Brain pericyte (primary cell): ENCODE results near the gene ZSCAN22.
"Not testable (repeated sequence)": the region's sequence is repeated elsewhere in the genome, so short reads cannot be mapped to it uniquely, and the experiment has no call there.

ENCODE experiments used
- DNase-seq: peaks from one replicate; pipeline ENCODE4 v3.0.0-alpha.2; 2012; ENCODE audit warnings: low read depth, low spot score

Gene ZSCAN22

DNA sequence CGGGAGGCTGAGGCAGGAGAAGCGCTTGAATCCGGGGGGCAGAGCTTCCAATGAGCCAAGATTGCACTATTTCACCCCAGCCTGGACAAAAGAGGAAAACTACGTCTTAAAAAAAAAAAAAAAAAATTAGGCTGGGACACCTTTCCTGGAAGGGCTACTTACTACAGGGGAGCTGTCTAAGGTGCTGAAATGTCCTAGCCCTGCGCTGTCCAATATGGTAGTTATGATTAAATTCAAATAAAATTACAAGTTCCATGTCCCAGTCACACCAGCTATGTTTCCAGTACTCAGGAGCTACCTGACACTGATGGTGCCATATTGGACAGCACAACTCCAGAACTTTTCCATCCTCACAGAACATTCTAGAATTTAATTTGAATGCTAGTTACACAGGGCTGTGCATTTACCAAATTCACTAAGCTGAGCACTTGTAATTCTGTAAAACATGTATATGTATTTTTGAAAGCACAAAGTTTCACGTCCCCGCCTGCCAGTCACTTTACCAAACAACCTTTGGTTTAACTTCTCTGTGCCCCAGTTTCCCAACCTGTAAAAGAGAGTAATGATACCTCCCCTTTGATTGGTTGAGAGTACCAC lies 9.2 kb upstream of the ZSCAN22 start:
- no peak for DNase-seq

DNA sequence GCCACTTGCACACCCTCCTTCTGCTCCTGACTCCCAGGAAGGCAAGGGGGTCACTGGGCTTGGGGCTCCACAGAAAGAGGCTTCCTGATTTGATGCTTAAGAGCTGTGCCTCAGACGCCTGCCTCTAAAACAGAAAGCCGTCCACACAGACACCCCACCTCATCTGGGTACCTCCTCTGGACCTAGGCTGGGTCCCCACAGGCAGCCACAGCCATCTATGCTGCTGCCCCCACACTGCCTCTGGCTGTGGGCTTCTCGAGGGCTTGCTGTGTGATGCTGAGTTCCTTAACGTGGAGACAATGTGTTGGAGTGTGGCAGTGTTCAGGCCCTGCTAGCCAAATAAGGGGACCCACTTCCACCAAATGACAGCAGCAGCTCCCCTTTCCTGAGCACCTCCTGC lies 8.5 kb upstream of the ZSCAN22 start:
- DNase-seq: no peak

DNA sequence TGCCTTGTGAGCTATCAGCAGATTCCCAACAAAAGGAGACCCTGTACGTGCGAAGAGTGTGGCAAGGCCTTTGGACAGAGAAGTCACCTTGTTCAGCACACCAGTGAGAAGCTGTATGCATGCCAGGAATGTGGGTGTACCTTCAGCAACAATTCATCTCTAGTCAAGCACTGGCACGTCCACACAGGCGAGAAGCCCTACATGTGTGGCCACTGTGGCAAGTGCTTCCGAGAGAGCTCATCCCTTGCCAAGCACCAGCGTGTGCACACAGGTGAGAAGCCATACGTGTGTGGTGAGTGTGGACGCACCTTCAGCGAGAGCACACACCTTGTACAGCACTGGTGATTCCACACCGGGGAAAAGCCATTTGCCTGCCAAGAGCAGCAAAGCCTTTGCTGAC lies 7.6 kb upstream of the ZSCAN22 start:
- DNase-seq: no peak

DNA sequence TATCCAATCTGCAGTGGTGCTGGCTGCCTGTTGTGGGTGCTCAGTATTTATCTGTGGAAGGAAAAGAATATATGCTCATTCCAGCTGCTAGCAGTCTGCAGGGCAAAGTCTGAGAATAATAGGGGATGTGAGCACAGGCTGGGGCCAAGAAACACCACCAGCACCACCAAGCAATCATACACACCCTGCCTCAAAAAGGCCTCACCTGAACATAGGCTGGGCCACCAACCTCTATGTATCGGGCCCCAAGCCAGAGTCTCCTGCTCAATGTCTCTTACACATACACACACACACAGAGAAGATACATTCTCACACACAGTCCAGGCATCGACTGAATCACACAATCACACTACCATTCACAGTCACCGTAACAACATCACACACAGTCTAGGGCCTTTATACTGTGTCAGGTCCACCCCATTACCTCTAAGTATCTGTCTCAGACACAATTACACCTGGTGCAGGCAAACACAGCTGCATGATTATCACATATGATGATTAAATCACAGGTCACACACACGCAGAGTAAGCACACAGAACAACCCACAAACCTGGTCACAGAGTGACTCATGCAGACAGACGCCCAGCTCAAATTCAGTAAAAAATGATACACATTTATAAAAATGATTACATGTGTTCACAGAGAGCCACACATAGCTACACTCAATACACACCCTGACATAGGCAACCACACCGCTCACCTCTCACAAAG lies 1.3 kb upstream of the ZSCAN22 start:
- no peak for DNase-seq

DNA sequence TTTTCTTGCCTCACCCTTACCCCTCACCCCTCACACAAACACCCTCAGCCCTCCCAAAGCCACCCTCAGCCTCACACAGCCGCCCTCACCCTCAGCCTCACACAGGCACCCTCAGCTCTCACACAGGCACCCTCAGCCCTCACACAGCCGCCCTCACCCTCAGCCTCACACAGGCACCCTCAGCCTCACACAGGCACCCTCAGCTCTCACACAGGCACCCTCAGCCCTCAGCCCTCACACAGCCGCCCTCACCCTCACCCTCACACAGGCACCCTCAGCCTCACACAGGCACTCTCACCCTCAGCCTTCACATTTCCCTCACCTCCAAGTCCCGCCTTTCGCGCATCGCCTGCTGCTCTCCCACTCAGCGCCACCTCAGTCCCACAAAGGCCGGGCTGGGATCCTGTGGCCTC lies 287 bp upstream of the ZSCAN22 start:
- no peak for DNase-seq

DNA sequence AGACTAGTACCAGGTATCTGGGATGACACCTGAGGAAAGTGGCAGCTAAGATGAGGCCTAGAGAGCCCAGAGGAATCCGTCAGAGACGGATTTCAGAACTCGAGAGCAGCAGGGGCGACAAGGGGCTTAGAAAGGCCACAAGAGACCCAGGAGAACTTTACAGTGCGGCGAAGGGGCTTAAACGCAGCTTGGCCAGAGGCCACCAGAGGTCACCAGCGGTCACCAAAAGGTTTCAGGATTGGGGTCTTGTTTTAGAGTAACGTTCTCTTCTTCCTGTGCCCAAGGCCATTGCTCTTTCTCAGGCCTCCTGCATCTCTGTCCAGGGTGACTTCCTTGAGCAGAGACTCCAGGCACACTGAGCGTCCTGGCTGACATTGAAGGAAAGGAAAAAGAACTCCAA lies 2.2 kb downstream of the ZSCAN22 start:
- DNase-seq: no peak

DNA sequence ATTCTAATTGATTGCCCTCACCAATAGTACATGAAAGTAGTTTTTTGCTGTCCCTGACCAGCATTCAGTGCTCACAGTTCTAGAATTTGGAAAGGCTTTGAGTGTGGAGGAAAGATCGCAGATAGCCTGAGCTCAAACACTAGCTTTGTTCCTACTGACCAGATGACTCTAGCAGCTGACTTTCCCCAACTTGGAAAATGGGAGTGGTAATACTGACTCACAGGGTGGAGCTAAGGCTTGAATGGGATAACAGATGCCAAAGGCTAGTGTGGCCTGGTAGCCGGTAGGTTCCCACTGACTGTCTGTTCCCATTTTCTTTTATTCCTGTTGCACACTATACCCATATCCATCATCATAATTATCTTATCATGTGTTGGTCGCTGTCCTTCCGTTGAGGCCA lies 3.7 kb downstream of the ZSCAN22 start:
- DNase-seq: no peak

DNA sequence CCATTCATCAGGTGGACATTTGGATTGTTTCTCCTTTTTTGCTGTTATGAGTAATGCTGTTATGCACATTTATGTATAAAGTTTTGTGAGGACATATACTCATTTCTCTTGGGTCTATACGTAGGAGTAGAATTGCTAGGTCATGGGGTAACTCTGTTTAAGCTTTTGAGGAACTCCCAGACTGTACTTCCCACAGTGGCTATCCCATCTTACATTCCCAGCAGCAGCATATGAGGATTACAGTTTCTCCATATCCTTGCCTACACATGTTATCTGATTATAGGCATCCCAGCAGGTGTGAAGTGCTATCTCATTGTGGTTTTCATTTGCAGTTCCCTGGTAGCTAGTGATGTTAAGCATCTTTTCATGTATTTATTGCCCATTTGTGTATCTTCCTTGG lies 5.9 kb downstream of the ZSCAN22 start:
- no peak for DNase-seq

DNA sequence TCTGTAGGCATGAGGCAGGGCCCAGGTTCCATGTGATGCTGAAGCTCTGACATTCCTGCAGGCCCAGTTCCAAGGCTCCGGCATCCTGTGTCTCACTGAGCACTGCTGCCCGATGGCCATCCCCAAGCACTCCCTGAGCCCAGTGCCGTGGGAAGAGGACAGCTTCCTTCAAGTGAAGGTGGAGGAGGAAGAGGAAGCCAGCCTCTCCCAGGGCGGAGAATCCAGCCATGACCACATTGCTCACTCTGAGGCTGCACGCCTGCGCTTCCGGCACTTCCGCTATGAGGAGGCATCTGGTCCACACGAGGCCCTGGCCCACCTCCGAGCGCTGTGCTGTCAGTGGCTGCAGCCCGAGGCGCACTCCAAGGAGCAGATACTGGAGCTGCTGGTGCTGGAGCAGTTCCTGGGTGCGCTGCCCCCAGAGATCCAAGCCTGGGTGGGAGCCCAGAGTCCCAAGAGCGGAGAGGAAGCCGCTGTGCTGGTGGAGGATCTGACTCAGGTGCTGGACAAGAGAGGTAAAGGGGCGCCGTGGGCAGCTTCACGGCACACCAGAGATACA lies 8.0 kb downstream of the ZSCAN22 start:
- DNase-seq: no peak

DNA sequence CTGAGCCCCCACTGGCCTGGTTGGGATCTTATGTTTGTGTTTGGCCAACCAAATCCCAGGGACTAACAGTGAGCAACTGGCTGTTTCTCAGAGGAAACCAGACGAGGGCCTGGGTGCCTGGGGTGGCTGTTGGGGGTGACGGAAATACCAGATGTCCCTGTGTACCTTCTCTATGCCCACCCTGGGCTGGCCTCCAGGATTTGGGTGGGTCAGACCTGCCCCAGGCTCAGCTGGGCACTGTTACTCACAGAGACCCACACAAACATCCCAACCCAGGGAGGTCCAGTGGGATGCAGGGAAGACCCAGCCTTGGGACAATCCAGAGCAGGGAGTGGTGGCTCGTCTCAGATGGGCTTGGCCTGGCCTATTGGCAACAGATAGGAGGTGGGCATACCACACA lies 8.8 kb downstream of the ZSCAN22 start:
- no peak for DNase-seq

DNA sequence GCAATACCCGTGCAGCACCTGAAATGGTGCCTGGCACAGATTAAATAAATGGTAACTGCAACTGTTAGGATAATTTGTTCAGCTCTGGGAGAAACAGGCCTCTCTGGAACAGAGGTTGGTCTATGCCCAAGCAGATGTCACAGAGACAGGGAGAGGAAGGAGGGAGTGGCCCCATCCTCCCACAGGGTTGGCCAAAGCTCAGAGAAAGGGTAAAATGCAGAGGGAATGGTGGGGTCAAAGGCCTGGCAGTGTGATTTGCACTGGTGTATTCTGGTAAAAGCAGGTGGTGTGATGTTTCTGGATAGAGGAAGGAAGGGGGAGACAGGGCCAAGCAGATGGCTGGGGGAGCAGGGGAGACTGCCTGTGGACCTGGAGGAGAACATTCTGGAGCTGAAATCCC lies 9.4 kb downstream of the ZSCAN22 start:
- DNase-seq: no peak

DNA sequence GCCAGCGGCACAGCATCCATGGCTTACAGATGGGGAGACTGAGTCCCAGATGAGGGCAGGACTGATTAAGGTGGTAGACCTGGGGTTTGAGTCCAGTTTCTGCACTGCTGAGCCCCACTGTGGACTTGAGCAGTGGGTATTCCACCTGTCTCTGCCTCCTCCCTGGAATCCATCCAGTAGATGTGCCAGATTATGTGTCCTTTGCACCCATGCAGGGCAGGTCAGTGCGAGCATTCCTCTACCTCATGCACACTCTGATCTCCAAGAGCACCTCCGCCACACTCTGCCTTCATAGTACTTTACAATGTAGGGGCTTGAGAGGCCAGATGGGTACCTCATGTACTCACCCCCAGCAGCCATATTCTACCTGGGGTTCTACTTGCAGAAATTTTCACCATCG lies 10.0 kb downstream of the ZSCAN22 start:
- no peak for DNase-seq

DNA sequence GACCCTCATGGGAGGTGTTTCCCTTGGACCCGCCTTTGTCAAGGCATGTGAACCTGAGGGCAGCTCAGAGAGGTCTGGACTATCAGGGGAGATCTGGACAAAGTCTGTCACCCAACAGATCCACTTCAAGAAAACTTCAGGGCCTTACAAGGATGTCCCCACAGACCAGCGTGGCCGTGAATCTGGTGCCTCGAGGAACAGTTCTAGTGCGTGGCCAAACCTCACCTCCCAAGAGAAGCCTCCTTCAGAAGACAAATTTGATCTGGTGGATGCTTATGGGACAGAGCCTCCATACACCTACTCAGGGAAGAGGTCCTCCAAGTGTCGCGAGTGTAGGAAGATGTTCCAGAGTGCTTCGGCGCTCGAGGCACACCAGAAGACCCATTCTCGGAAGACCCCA lies 11.5 kb downstream of the ZSCAN22 start:
- DNase-seq: no peak

DNA sequence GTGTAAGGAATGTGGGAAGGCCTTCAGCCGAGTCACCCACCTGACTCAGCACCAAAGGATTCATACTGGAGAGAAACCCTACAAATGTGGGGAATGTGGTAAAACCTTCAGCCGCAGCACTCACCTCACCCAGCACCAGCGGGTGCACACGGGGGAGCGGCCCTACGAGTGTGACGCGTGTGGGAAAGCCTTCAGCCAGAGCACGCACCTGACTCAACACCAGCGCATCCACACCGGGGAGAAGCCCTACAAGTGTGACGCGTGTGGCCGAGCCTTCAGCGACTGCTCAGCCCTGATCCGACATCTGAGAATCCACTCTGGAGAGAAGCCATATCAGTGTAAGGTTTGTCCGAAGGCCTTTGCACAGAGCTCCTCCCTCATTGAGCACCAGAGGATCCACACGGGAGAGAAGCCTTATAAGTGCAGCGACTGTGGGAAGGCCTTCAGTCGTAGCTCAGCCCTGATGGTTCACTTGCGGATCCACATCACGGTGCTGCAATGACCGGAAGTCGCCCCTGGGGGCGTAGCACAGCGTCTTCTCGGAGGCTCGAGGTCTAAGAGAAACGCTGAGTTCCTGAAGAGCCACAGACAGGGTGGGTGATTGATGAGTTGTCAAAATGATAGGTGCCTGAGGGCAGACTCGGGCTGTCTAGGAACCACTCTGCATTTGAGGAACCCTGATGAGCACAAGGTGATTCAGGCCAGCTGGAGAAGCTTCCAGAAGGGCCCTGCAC lies 12.2 kb downstream of the ZSCAN22 start:
- DNase-seq: no peak

DNA sequence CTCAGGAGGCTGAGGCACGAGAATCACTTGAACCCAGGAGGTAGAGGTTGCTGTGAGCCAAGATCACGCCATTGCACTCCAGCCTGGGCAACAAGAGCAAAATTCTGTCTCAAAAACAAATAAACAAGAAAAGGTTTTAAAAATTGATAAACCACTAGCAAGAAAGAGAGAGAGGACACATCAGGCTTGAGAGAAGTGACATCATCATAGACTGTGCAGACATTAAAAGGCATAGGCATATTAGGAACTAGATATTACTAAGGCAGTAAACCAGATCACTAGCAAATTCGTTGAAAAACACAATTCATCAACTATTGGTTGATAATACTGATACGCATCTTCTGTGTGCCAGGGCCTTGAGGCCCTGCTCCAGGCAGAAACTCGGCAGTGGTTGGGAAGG lies 18.8 kb downstream of the ZSCAN22 start:
- DNase-seq: no peak

DNA sequence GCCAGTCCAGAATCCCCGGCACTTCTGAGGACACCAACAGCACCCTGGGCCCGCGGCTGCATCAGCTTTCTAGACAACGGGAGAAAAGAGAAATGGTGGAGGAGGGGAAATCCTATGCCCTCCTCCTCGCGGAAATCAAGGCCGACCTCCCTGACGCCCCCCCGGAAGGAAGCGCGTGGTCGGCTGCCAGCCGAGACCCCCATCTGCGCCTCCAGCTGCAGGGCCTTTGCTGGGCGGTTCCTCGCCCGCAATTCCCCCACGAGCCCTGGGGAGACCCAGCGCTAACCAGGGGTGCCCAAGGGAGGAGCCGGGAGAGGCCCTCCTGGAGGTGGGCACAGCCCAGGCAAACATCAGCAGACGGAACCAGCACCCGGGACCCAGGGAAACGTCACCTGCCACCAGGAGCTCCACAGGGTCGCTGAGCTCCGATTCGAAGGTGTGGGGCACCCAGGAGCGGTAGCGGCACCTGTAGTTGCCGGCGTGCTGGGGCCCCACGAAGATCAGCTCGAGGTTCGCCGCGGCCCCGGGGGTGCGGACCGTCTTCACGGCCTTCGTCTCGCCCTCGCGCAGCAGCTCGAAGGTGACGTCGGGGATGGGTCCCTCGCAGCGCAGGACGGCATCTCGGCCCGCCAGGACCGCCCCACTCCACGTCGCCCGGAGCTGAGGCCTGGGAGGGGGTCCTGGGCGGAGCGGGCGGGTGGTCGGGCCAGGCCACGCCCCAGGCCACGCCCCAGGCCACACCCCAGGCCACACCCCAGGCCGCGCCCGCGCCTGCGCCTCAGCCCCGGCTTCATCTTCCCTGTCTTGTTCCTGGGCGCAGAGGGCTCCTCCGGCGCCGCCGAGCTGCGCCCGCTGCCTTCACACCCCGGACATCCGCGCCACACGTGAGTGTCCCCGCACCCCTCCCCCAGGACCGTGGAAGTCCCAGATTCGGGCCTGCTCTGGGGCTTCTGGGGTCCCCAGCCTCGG lies 20.5 kb downstream of the ZSCAN22 start:
- no peak for DNase-seq

DNA sequence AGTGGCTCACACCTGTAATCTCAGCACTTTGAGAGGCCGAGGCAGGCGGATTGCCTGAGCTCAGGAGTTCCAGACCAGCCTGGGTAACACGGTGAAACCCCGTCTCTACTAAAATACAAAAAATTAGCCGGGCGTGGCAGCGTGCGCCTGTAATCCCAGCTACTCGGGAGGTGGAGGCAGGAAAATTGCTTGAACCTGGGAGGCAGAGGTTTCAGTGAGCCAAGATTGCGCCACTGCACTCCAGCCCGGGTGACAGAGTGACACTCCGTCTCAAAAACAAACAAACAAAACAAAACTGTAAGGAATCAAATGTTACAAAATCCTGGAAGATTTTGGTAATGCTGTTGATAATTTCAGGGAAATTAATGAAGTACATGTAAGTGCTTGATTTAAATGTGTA lies 21.3 kb downstream of the ZSCAN22 start:
- DNase-seq: not testable (repeated sequence)

DNA sequence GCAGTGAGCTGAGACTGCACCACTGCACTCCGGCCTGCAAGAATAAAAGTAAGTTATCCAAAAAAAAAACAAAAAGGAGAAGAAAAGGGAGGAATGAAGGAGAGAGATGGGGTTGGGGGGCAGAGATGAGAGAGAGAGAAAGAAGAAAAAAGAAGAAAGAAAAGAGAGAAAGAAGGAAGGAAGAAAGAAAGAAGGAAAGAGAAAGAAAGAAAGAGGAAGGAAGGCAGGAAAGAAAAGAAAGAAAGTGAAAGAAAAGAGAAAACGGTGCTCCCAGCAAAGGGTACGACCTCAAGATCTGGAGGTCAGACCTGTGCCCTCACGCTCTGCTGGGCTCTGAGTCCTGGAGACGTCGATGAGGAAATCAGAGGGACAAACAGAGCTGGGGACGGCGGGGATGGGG lies 22.8 kb downstream of the ZSCAN22 start:
- no peak for DNase-seq

DNA sequence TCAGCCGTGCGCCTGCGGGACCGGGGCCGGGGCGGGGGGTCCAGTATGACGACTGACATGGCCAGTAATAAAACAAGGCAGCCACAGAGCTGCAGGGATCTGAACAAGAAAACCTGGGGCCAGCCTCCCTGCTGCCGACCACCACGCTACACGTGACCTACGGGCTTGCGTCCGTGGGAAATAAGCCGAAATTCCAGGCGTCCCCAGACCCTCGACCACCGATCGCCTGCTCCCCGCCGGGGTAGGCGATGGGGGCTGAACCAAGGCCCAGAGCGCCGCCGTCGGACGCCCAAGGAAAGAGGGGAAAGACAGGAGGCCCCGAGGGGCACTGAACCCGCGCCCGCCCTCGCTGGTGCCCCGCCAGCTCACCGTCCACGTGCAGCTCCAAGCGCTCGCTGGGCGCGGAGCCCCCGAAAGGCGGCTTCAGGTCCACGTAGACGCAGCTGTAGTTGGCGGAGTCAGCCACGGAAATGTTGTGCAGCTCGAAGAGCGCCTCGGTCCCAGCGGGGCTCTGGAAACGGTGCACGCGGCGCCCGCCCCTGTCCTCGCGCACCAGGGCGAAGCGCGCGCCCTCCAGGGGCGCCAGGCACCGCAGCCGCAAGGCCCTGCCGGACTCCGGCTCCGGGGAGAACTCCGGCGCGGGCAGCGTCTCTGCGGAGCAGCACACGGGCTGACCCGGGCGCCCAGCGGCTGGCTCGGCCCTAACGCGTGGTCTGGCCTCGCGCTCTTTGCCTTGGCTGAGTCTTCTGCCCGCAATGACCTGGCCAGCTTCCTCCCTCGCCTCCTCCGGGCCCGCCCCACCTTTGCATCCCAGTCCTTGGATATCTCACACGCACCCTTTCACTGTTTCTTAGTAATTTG lies 23.4 kb downstream of the ZSCAN22 start:
- no peak for DNase-seq

DNA sequence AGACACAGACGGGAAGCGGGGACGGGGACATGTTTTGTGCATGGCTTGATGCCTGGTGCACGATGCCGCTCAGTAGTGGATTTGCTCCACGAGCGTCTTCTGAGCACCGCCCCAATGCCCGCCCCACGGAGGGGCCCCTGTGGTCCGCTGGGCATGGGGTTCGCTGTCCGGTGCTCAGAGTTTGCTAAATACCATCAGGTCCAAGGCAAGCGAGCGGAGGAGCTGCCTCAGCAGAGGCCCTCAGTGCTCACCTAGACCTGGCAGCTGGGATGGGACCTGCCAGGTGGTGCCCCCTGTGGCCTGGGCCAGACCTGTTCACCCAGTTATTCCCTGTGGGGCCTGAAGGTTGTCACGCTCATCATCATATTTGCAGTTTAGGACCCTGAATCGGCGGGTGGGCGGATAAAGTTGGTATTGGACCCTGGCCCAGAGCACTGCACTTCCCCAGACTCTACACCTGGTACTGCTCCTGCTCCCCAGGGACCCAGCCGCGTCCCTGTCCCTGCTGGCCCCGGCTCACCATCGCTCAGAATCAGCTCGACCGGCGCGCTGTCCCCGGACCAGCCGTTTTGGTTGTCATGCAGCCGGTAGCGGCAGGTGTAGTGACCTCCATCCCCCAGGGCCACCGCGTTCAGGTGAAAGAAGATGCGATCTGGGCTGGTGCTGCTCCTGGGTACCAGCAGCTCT lies 24.2 kb downstream of the ZSCAN22 start:
- DNase-seq: no peak
